Neural progenitor cell (in vitro differentiated cells): Measurements from ENCODE around the gene SLC25A22.

ENCODE experiments used
- CTCF ChIP-seq: fragments of 200-600 bp; sonication (generic); IDR thresholded peaks from 2 replicates; pipeline ENCODE4 v1.5.1; 2017; ENCODE audit warnings: antibody characterized with exemption, mild to moderate bottlenecking
- EZH2 ChIP-seq: fragments of 200-600 bp; sonication (generic); IDR thresholded peaks from 2 replicates; pipeline ENCODE4 v1.6.1; 2017; ENCODE audit warnings: antibody characterized with exemption, mild to moderate bottlenecking, moderate library complexity

- no peak for TF ChIP-seq CTCF
- no peak for TF ChIP-seq EZH2
Observed at GRCh38 chr11:800473-800872, 2.4 kb upstream of the SLC25A22 start.
